Stimulated activated CD4-positive, alpha-beta T cell treated with anti-CD3 and anti-CD28 coated beads, Interleukin-4, amount 100 ng/mL, for 4 hours (primary cell): ENCODE data around the gene ABHD2.
"Not testable (repeated sequence)": the region's sequence is repeated elsewhere in the genome, so short reads cannot be mapped to it uniquely, and the experiment has no call there.

Source experiments
- DNase-seq, 2 experiments: peaks; one replicate each; pipeline ENCODE4 v3.0.0-alpha.2; 2020

Gene ABHD2

GRCh38 chr15:89122505-89123180, 34.4 kb downstream of the ABHD2 start:
- DNase-seq: no peak

GRCh38 chr15:89123181-89123525, 34.9 kb downstream of the ABHD2 start:
- no peak for DNase-seq

DNA sequence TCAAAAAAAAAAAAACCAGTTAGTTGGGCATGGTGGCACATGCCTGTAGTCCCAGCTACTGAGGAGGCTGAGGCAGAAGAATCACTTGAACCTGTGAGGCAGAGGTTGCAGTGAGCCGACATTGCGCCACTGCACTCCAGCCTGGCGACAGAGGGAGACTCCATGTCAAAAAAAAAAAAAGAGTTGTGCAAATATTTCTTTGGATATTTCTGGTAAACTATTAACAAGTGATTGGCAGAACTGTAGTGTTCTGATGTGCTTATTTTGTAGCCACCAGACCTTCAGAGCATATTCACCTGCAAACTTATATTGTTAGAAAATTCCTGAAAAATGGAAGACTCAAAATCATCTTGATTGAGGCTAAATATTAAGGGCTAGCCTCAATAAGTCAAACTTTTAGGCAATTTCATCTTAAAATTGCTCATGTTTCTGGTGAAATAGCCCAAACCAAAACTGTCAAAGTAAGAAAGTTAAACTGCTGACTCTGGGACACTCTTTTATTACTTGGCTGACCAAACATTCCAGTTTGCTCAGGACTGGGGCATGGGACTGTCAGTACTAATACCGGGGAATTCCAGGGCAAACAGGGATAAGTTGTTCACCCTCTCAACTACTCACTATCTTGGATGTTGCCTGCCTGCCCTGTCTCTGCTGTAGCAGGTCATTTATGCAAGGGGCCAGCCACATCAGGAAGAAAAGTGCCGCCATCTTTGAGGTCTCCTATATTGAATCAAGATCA, 37.0 kb downstream of the ABHD2 start:
- no peak for DNase-seq

- no peak for DNase-seq
Measured at GRCh38 chr15:89126009-89126408, 37.8 kb downstream of the ABHD2 start.

DNA sequence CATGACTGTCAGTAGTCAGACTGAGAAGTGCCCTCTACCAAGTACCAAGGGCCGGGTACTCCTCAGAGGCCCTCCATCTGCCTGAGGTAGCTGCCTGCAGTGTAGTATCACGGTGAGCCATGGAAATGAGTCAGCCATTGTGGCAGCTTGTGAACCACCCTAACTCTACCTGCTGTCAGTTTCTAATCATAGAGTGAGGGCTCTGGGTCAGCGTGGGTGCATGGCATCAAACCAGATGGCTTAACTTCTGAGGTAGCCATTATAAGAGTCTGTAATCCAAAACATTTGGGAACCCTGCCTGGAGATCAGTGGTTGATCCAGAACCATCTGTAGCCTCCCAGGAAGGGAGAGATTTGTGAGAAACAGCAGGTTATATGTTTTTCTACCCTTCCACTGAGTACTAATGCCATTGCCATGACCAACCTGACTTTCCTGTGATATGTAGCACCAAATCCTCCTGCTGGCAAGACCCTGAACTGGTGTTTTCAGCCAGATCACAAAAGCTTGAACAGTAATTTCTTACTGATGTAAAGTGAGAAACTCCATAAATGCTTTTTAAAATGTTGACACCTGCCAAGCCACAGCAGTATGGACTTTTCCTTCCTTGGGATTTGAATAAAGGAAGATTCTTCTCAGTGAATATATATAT, 38.9 kb downstream of the ABHD2 start:
- peak in 1 of 2 experiments; percentile 3 for DNase-seq

- DNase-seq: no peak
Measured at GRCh38 chr15:89128320-89129122, 40.3 kb downstream of the ABHD2 start.

GRCh38 chr15:89129123-89129815, 41.0 kb downstream of the ABHD2 start:
- peak; percentile 44 to 53 for DNase-seq

DNA sequence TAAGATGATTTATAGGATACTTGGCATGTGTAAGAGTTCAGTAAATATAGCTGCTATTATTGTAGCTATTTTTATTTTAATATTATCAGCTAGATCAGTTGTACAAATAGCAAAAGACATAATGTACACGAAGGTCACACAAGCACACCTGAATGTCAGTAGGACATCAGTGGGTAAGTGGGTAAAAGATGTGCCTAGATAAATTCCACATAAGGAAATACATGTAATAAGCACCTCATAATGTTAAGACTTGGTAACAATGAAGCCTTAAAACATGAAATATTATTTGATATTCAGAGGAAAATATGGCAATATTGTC, 41.5 kb downstream of the ABHD2 start:
- no peak for DNase-seq

DNA sequence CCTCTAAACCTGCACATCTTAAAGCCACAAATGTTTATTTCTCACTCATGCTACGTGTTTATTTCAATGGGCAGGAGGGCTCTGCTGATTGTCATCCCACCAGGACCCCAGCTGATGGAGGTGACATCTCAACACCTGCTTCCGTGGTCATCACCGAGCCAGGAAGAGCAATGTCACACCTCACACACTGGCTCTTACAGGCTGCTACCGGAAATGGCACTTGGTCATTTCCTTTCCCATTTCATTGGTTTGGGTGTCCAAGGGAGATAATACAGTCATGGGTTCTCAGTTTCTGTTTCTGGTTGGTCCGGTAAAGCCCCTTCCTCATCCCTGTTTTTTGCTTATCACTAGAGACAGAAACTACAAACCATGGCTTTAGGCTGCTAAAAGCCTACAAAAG, 41.9 kb downstream of the ABHD2 start:
- DNase-seq: peak in 1 of 2 experiments; percentile 7

DNA sequence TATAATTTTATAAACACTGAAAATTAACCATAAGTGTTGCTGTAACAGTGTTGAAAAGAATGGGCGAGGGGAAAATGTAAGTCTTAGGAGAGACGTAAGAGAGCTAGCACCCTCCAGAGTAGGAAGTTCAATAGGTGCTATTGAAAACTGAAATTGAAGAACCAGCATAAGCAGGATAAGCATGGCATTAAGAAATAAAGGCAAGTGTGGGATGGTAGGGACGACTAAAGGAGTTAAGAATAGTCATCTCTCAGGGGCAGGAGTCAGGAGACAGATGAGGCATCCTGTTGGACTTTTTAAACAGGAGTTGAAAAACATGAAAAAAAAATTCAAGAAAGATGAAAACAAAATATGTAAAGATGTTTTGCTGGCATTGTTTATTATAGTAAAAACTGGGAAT, 43.5 kb downstream of the ABHD2 start:
- no peak for DNase-seq

DNA sequence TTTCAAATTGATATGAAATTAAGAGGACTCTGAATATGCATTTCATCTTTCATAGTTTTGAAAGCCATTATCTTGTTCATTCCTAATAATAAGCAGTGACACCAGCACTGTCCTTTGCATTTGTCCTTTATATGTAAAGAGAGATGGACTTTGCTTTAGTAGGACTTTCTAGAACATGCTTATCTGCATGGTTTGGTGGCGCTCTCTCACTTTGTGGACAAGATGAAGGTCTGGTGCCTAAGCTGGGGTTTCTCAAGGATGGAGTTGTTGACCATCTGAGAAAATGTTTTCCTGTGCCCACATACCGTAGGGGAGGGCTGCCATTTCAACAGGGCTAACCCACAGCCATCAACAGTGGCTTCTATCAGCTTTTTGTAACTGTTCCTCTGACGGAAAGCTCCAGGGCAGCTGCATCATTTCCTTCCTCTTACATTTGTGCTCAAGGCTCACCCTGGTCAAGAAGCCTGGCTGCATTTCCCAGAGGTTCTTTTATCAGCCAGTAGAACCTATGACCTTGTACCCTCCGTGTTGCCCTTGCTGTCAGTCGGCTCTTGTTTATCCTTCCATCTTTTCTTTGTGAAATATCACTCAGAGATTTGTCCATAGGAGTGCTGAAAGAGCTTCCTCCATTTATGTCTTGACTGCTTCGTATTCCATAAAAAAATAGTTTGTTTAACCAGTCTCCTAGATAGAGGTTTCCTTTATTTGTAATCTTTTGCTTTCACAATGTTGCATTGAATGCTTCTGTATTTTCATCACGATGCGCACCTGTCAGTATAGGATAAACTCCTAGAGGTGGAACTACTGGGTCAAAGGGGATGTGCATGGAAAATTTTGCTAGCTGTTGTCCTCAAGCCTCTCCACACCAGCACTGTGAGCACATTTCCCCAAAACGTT, 44.6 kb downstream of the ABHD2 start:
- DNase-seq: peak in 1 of 2 experiments; percentile 3

- DNase-seq: not testable (repeated sequence)
Measured at GRCh38 chr15:89135387-89136077, 47.3 kb downstream of the ABHD2 start.

DNA sequence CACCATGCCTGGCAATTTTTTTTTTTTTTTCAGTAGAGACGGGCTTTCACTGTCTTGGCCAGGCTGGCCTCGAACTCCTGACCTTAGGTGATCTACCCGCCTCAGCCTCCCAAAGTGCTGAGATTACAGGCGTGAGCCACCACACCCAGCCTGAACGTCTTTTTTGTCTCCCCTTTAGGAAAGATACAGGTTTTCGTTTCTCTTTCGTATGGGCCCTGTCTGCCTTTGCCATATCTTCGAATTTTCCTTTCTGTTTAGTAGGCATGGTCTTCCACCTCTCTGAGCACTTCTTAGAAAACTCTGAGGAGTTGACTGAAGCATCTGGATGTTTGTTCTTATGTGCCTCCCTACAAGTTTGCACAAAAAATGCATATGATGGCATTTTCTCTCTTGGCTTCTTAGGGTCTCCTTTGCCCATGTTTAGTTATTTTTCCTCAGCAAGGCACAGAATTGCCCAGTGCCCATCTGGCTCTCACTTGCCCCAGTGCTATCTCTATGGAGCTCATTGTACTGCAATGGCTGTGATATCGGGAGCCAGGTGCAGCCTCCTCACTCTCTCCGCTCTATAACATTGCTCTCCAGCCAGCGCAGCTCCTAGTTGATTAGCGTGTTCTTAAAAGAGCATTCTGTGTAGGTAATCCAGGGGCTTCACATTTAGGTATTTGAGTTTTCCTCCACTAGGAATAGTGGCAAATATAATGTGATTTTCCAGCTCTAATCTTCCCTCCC, 48.0 kb downstream of the ABHD2 start:
- no peak for DNase-seq

DNA sequence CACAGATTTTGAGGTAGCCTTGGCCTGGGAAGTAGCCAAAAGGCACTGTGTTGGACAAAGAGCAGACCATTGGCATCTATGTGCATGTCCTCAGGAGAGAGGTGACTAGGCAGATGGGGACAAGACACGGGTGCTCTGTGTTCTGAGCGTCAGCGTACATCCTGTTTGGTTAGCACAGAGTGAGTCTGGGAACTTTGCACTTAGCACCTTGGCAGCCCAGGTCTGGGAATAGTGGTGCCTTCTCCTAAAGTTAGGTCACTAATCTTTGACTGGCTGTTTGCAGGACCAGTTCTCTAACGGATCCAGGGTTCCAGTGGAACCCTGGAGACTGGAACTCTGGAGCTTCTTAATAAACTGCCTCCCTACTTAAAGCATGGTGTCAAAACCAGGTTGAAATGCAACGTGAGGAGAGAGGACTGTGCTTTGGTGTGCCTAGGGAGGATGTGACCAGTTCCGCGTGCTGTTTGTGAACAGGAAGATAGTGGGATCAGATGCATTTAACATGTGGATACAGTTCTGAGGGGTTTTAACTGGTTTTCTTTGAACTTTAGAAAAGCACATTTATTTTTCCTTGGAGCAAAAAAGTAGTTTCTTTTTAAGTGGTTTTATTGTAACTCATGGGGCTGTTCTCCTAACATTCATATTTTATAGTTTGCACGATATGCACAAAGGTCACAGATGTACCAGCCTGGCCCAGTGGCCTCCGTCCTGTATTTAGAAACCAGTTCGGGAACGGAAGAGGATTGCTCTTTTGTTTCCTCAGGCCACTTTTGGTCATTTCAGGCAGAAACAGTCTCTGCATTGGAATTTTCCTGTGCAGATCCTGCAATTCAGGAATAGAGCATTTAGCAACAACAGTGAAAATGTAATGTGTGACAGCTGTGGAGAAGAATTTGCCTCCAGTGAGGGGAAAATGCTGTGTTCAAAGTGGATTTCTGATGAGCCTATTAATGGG, 48.8 kb downstream of the ABHD2 start:
- no peak for DNase-seq

- DNase-seq: no peak
Measured at GRCh38 chr15:89137926-89138325, 49.7 kb downstream of the ABHD2 start.

DNA sequence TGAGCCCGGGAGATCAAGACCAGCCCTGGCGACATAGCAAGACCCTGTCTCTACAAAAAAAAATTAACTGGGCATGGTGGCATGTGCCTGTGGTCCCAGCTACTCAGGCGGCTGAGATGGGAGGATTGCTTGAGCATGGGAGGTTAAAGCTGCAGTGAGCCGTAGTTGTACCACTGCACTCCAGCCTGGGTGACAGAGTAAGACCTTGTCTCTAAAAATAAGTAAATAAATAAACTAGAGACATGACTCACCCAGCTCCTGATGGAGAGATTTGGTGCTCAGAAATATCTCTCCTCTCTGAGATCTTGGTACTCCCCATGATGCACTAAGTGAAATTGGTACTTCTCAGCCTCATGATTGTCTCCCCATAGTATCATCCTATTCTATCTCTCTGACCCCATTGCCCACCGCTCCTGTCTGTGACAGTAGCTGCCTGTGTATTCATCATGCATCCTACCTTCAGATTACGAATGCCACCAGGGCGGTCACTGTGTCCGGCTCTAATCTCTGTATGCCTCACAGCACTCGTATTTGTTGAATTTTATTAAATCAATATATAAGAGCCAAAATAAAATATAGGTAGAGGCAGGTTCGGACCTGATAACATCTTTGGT, 50.9 kb downstream of the ABHD2 start:
- no peak for DNase-seq

DNA sequence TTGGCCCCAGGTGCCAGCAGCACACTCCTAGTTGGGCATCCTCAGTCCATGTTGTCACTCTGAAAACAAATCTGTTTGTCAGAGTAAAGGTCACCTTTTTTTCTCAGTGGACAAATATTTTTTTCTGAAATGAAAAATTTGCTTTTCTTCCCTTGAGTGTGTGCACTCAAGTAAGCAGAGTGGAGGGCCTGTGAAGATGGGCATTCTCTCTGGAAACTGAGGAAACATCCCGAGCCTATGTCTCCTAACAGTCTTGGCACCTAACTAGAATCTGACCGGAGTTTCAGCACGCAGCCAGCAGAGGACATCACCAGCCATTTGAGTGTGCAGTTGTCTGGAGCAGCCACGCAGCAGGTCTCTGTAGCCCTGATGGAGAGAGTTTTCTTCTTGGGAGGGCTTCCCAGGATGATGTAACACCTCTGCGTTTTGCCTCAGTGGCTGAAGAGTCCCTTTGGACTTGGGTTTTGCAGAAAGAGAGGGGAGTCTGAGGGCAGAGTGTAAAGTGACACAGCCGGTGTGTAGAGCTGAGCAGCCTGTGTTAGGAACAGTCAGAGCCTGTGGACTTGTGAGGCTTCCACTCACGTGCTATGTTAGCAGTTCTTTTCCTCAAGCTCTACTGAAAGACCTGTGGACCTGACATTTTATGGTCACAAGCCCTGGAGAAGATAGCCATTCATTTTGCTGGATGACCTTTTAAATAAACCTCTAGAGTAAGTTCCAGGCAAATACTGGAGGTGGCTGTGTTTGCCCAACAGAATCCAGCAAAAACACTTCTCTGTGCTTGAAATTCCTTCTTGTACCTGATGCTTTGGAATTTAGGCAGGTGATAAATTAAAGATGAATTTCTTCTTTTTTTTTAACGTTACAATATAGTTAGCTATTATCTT, 51.6 kb downstream of the ABHD2 start:
- DNase-seq: no peak

- DNase-seq: no peak
Measured at GRCh38 chr15:89140595-89140994, 52.3 kb downstream of the ABHD2 start.
